GM23248 (cell line): ENCODE results near the gene ICA1. TPM values are rescaled to one million over a fixed set of nuclear protein-coding genes. Genes with fewer than 3 reads are reported as not detected.

ENCODE experiments used
- DNase-seq: peaks from one replicate; pipeline ENCODE4 v3.0.0-alpha.2; 2015
- H2AFZ ChIP-seq: fragments of 200-600 bp; sonication (generic); 2 replicates; pipeline ENCODE4 v1.6.1; 2016; ENCODE audit warnings: antibody characterized with exemption
- H3F3A ChIP-seq: fragments of 200-600 bp; sonication (generic); 2 replicates; pipeline ENCODE4 v1.6.1; 2016; ENCODE audit warnings: mild to moderate bottlenecking, antibody characterized with exemption, mixed run types; ENCODE audit not compliant: insufficient read depth
- H3K27ac ChIP-seq: fragments of 200-600 bp; sonication (generic); 2 replicates; pipeline ENCODE4 v1.5.1; 2016; ENCODE audit warnings: mild to moderate bottlenecking
- H3K27me3 ChIP-seq: fragments of 200-600 bp; sonication (generic); replicated peaks from 2 replicates; pipeline ENCODE4 v1.6.1; 2016; ENCODE audit warnings: mild to moderate bottlenecking; ENCODE audit not compliant: insufficient read depth
- H3K36me3 ChIP-seq: fragments of 200-600 bp; sonication (generic); 2 replicates; pipeline ENCODE4 v1.6.1; 2016; ENCODE audit warnings: low read depth, mild to moderate bottlenecking
- H3K4me1 ChIP-seq: fragments of 200-600 bp; sonication (generic); 2 replicates; pipeline ENCODE4 v1.6.1; 2016; ENCODE audit warnings: mild to moderate bottlenecking; ENCODE audit not compliant: insufficient read depth
- H3K4me2 ChIP-seq: fragments of 200-600 bp; sonication (generic); one replicate; pipeline ENCODE4 v1.6.1; 2016; ENCODE audit warnings: mild to moderate bottlenecking; ENCODE audit not compliant: unreplicated experiment
- H3K4me3 ChIP-seq: fragments of 200-600 bp; sonication (generic); 2 replicates; pipeline ENCODE4 v1.5.1; 2016; ENCODE audit warnings: mild to moderate bottlenecking
- H3K79me2 ChIP-seq: fragments of 200-600 bp; sonication (generic); 2 replicates; pipeline ENCODE4 v1.6.1; 2016; ENCODE audit warnings: mild to moderate bottlenecking; ENCODE audit not compliant: insufficient read depth
- H3K9ac ChIP-seq: fragments of 200-600 bp; sonication (generic); 2 replicates; pipeline ENCODE4 v1.6.1; 2016; ENCODE audit warnings: mild to moderate bottlenecking
- H3K9me2 ChIP-seq: fragments of 200-600 bp; sonication (generic); 2 replicates; pipeline ENCODE4 v1.6.1; 2016; ENCODE audit warnings: mixed run types, mild to moderate bottlenecking, moderate library complexity; ENCODE audit not compliant: insufficient read depth
- H3K9me3 ChIP-seq: fragments of 200-600 bp; sonication (generic); one replicate; pipeline ENCODE4 v1.6.1; 2017; ENCODE audit warnings: low read depth
- H4K20me1 ChIP-seq: fragments of 200-600 bp; sonication (generic); 2 replicates; pipeline ENCODE4 v1.6.0; 2016; ENCODE audit not compliant: insufficient read depth
- EZH2 ChIP-seq: fragments of 200-600 bp; sonication (generic); IDR thresholded peaks from 2 replicates; pipeline ENCODE4 v1.6.1; 2018; ENCODE audit warnings: antibody characterized with exemption, mild to moderate bottlenecking; ENCODE audit not compliant: insufficient read depth, poor library complexity, severe bottlenecking
- EZH2phosphoT487 ChIP-seq: fragments of 200-600 bp; sonication (generic); IDR thresholded peaks from 2 replicates; pipeline ENCODE4 v1.6.1; 2018; ENCODE audit warnings: antibody characterized with exemption, moderate library complexity, mild to moderate bottlenecking, low read depth; ENCODE audit not compliant: insufficient read depth
- WGBS, 2 experiments: methylation state at CpG; one replicate each; pipeline ENCODE4 v1.1.6; 2015 to 2017; ENCODE audit warnings: low lambda C conversion rate in 2 of 2, low coverage in 1 of 2; ENCODE audit errors: missing lambda C conversion rate in 2 of 2; 5-methylcytosine and 5-hydroxymethylcytosine counted together
- in situ Hi-C: fragments of 300-500 bp; cut with MboI; formaldehyde crosslinking; loops from 2 replicates; pipeline ENCODE4 v1.15.0; 2020
- polyA plus RNA-seq: library from polyadenylated mRNA; unstranded; fragments of >200 nt; fragmentation: Nextera tagmentation; extraction: Ambion mirVana; gene quantifications from 2 replicates; pipeline ENCODE4 v1.2.1, GENCODE V29; 2016
- total RNA-seq: library from RNA; depleted of rRNA; stranded (reverse); fragments of >200 nt; shearing (Covaris generic); gene quantifications from 2 replicates; pipeline ENCODE4 v1.2.3, GENCODE V29; 2014

Gene ICA1
- total and polyA plus RNA-seq, 2 experiments from 2014 or later: not detected

- no peak overlapping the region for H3K4me3 ChIP-seq
- WGBS, 2 experiments: 64 to 67% methylated on average over 7 of the region's 7 CpGs
- H2AFZ ChIP-seq: no peak overlapping the region
- H3K4me1 ChIP-seq: no peaks in the 10 kb centered on the region
- H3K9me3 ChIP-seq: no peaks in the 10 kb centered on the region
- H3K36me3 ChIP-seq: no peaks in the 10 kb centered on the region
- H3K4me2 ChIP-seq: no peak overlapping the region
- no peaks in the 10 kb centered on the region for H3K79me2 ChIP-seq
- no peaks in the 10 kb centered on the region for H3K27me3 ChIP-seq
- TF ChIP-seq EZH2 (no peak), EZH2phosphoT487 (no peak)
- no peak overlapping the region for H3K27ac ChIP-seq
- no peaks in the 10 kb centered on the region for H3K9me2 ChIP-seq
- H4K20me1 ChIP-seq: no peaks in the 10 kb centered on the region
- H3K9ac ChIP-seq: no peak overlapping the region
- in situ Hi-C loops: no loop called here
- no peak for DNase-seq
- no peaks in the 10 kb centered on the region for H3F3A ChIP-seq
Measured at GRCh38 chr7:8179486-8179885, 82.5 kb downstream of the ICA1 start.

GRCh38 chr7:8178353-8178752, 83.6 kb downstream of the ICA1 start:
- H3K9ac ChIP-seq: no peak overlapping the region
- no peaks in the 10 kb centered on the region for H4K20me1 ChIP-seq
- H3K79me2 ChIP-seq: no peaks in the 10 kb centered on the region
- no peaks in the 10 kb centered on the region for H3K9me3 ChIP-seq
- in situ Hi-C loops: no loop called here
- H2AFZ ChIP-seq: no peak overlapping the region
- H3K27me3 ChIP-seq: no peaks in the 10 kb centered on the region; the same call in 1 of the 2 replicates
- no peaks in the 10 kb centered on the region for H3K9me2 ChIP-seq
- H3K27ac ChIP-seq: no peak overlapping the region
- no peak overlapping the region for H3K4me2 ChIP-seq
- no peaks in the 10 kb centered on the region for H3K36me3 ChIP-seq
- no peak for DNase-seq
- H3K4me3 ChIP-seq: no peak overlapping the region
- no peaks in the 10 kb centered on the region for H3F3A ChIP-seq
- no peaks in the 10 kb centered on the region for H3K4me1 ChIP-seq
- TF ChIP-seq EZH2phosphoT487: no peak
- TF ChIP-seq EZH2: no peak

DNA sequence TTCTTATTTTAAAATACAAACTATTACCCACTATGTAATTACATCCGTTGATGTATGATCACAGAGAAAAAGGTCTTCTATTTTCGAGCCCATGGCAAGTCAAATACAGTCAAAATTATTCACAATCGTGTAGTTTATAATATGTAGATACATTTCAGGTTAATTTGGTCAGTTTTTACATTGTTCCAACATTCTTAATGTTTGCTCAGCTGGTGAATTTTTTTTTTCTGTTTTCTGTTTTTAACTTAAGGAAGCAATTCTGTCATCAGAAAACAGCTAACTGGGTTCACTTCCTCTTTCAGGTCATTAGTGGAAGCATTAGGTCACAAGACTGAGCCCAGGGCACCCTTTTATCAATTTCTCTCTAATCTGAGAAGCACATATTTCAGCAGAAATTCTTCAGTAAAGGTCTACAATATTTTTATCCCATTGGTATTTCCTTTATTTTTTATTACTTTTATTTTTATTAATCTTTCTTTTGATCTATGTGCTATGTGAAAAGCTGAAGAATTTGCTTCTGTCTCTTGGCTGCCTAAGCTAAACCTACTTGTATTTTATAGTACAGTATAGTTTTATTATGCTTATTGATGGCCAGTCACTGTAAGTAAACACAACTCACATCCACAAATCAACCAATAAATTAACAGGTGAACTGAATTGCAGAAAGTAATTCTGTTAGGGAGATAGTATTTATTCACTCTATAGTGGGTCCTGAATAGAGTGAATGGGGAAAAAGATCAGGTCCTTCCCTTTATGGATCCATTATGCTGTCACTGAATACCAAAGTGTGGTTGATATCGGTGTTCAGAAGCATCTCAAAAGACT, 84.6 kb downstream of the ICA1 start:
- H4K20me1 ChIP-seq: no peaks in the 10 kb centered on the region; the same call in 1 of the 2 replicates

DNA sequence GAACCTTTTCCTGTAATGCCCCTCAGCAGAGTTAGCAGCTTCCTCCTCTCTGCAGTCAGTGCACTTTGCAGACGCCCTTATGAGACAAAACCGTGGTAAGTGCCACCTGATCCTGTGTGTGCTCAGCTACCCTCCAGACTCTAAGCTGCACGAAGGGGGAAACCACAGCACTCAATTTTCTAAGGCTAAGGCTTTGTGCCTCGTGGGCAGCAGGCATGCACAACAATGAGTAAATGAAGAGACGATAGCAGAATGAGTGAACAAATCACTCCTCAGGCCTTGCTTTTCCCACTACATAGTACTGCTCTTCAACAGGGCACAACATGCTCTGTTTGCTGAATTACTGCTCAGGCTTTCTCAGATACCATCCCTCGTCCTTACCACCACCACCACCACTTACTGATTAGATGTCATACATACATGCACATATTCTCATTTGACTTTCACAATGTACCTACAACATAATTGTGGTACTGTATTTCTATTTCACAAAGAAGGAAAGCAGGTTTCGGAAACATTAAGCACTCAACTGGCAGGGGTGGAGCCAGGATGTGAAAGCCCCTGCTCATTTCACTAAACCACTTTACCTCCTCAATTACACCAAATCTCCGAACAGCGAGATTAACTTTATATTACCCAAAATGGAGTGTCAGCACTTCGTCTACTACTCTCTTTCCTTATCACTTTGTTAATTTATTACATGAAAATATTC, 85.4 kb downstream of the ICA1 start:
- Histone ChIP-seq H3K4me2 (no peak overlapping the region), H3K9me3 (no peaks in the 10 kb centered on the region), H3K4me3 (no peak overlapping the region), H3K4me1 (no peaks in the 10 kb centered on the region), H3K36me3 (no peaks in the 10 kb centered on the region), H3K9ac (no peak overlapping the region), H3K79me2 (no peaks in the 10 kb centered on the region), H3K27ac (no peak overlapping the region), H3K27me3 (no peaks in the 10 kb centered on the region; the same call in 1 of the 2 replicates), H2AFZ (no peak overlapping the region), H4K20me1 (no peaks in the 10 kb centered on the region; the same call in 1 of the 2 replicates), H3K9me2 (no peaks in the 10 kb centered on the region), H3F3A (no peaks in the 10 kb centered on the region)
- in situ Hi-C loops: no loop called here
- DNase-seq: no peak
- 47 to 54% methylated on average over 10 of the region's 10 CpGs for WGBS, 2 experiments
- TF ChIP-seq EZH2 (no peak), EZH2phosphoT487 (no peak)

More for the DNA sequence above, 84.6 kb downstream of the ICA1 start:
- Histone ChIP-seq H3F3A (no peaks in the 10 kb centered on the region), H3K79me2 (no peaks in the 10 kb centered on the region), H3K4me2 (no peak overlapping the region), H3K4me3 (no peak overlapping the region), H3K27ac (no peak overlapping the region), H3K36me3 (no peaks in the 10 kb centered on the region), H3K27me3 (no peaks in the 10 kb centered on the region; the same call in 1 of the 2 replicates), H3K9me2 (no peaks in the 10 kb centered on the region), H3K4me1 (no peaks in the 10 kb centered on the region), H3K9me3 (no peaks in the 10 kb centered on the region), H2AFZ (no peak overlapping the region), H3K9ac (no peak overlapping the region)
- TF ChIP-seq EZH2phosphoT487: no peak
- TF ChIP-seq EZH2: no peak
- DNase-seq: no peak
- WGBS, 2 experiments: 66 to 70% methylated on average over 4 of the region's 4 CpGs
- in situ Hi-C loops: no loop called here
